ENCODE data around the gene ATP10B.

Gene ATP10B

GRCh38 chr5:160674901-160675300 lies 177.1 kb downstream of the ATP10B start:
- DNase-seq, result no peak

DNA sequence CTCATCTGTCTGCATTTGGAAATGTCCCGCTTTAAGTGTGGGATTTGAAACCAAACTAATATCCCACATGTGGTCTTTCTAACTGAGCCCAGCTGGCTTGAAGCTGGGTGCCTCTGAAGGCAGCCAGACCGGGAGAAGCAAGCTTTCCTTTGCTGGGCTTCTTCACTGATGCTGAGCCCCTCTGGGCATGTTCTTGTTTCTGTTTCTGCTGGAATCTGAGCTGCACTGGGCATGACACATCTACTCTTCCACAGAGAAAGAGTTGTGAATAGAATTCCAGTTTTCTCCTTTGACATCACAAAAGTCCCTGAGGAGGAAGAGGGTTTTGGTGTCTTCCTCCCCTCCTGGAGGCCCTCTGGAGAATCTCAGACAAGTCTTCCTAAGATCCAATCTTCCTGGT lies 179.5 kb downstream of the ATP10B start:
- DNase-seq, result no peak

GRCh38 chr5:160668356-160668755 lies 183.7 kb downstream of the ATP10B start:
- DNase-seq, result no peak

- no peak for DNase-seq
These were observed 184.9 kb downstream of the ATP10B start for GRCh38 chr5:160667160-160667559.

DNA sequence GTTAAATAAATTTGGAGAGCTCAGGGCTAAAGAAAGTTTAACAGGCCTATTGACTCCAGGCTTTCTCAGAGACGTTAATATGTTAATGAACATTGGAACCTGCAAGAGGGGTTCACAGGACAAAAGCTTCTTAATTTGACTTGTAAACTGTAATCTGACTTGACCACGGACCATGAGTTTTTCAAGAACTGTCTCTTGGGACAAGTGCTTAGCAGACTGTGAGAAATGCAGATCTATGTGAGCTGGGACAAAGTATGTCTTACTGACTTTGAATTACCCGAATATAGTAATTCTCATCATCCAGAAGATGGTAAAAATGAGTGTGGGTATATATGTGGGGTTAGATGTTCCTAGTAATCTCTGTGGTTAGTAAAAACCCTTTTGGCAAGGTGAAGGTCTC lies 186.6 kb downstream of the ATP10B start:
- DNase-seq, result no peak

DNA sequence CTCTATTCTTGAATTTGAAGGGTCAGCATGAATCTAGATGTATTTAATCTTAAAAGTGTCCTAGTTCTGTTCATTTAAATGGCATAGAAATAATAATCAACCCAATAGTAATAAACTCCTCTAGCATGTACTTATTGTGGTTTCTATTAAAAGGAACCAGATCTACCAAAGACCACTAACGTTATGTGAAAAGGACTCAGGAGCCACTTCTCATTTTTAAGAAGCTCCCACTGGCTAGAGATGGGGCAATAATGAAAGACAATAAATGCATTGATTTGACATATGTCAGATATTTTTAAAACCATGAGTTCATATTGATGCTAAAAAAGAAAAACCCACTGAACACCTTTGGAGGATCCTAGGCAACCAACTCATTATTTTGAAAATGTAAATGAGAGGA lies 191.9 kb downstream of the ATP10B start:
- DNase-seq, result no peak

GRCh38 chr5:160657622-160658458 lies 194.2 kb downstream of the ATP10B start:
- no peak for DNase-seq

GRCh38 chr5:160657068-160657507 lies 194.9 kb downstream of the ATP10B start:
- DNase-seq, result no peak

- DNase-seq, result no peak
These were observed 196.3 kb downstream of the ATP10B start for GRCh38 chr5:160655717-160656116.

- no peak for DNase-seq
These were observed 200.0 kb downstream of the ATP10B start for GRCh38 chr5:160651692-160652645.

- DNase-seq, result no peak
These were observed 202.7 kb downstream of the ATP10B start for GRCh38 chr5:160649304-160649703.

DNA sequence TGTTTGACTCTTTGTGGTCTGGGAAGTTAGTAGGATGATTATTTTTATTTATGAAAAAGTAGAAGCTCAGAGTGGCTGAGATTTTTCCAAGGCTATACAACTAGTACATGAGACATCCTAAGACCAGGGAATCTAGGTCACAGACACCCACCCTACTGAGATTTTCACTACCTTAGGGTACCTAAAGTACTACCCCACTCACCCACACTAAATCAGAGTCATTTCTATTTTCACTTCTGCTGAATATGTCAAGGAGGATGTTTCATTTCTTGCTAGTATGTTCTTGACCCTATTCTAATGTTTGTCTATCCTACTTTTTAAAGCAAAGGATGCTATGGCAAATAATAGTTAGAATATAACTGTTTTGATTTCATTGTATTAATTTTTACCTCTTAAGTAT lies 206.0 kb downstream of the ATP10B start:
- DNase-seq, result no peak

- no peak for DNase-seq
These were observed 208.3 kb downstream of the ATP10B start for GRCh38 chr5:160643616-160644240.

- DNase-seq, result no peak
These were observed 210.6 kb downstream of the ATP10B start for GRCh38 chr5:160641405-160641804.

DNA sequence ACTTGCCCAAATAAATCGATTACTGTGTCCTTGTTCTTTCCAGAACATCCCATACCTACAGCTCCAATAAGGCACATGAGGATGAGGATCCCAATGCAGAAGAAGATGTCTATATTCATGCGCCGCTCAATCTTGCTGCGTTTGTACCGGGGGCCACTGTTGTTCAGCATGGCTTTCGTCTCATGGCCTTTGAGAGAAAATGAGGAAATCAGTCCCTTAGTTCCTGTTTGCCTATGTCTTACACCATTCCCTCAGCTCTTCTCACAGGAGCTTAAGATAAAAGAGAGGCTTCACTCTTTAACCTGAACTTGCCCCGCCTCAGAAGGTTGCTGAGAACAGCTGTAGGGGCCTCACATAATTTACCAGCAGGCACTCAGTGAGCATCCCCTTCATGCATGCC lies 211.6 kb downstream of the ATP10B start:
- no peak for DNase-seq

DNA sequence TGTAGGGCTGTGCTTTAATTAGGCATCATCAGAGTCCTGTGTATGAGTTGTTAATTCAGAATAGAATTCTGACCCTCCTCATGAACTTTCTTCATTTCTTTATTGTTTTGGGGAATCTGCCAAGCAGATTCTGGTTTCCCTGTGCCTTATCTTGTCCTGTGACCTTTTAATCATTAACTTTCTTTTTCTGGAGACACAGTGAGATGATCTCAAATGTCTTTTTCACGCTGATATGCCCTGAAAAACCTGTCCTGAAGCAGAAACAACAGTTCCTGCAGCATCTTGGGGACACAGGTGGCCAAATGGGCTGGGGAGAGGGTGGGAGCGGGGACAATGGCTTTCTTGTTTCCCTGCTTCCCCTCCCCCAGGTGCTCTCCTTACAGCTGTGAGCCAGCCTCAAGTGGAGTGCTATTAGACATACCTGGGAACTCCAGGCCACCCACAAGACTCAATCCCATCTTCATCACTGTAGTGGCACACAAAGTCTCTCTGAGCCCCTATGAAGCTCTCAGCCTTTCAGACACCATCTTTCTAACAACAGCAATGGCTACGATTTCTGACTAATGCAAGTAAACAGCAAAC lies 213.8 kb downstream of the ATP10B start:
- DNase-seq, result no peak

- no peak for DNase-seq
These were observed 214.5 kb downstream of the ATP10B start for GRCh38 chr5:160637357-160638090.

GRCh38 chr5:160635663-160636062 lies 216.3 kb downstream of the ATP10B start:
- no peak for DNase-seq

DNA sequence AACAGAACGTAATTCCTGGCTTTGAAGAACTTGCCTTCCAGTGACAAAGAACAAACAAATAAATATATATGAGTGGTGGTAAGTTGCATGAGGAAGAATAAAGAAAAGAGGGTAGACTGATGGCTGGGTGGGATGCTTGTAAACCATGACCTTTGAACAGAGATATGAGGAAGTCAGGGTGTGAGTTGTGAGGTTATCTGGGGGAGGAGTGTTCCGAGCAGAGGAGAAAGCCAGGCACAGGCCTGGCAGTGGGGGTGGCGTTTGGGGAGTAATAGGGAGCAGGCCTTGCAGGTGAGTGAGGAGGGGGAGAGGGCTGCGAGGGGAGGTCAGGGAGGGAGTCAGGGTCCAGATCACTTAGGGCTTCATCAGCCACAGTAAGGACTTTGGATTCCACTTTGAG lies 217.0 kb downstream of the ATP10B start:
- DNase-seq, result no peak

- no peak for DNase-seq
These were observed 223.0 kb downstream of the ATP10B start for GRCh38 chr5:160629003-160629402.

DNA sequence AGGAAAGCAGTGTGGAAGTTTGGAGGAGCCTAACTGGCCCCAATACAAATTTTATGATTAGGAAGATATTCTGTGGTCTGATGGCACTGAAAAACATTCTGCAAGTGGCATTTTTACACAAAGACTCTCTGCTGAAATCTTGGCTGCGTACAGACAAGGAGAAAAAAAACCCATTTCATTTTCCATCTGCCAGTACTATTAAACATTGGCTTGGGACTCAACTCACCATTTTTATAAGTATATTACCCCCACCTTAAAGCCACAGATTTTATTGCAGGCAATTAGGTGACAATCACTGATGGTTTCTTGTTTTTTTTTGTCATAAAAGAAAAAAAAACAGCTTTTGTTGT lies 223.4 kb downstream of the ATP10B start:
- DNase-seq, result no peak

DNA sequence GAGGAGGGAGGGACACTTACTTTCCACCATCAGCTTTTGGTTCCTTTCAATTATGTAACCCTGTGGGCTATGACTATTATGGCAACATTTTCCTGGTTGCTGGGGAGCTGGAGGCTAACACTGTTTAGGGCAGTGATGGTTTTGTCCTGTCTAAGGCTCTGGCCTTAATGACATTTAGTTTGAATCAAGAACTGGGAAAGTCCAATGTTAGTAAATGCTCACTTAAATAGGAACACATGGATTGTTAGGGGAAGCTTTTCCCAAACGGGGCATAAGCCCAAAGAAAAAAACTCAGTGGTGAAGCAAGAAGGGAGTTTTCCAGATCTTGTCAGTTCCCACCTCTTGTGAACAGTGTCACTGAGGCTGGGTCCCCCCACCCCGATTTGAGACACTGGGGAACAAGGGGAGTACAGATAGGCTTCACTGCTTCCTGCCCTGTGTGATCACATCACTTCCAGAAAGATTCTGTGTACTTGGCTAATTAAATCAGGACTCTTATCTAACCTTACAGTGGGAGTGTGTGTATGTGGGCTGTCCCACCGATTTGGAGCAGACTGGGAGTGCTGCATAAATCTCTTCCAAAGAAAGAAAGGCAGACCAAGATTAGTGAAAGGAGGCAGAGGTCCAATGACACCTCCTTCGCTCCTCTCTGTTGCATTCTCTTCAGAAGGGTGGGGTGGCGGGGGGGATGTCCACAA lies 223.9 kb downstream of the ATP10B start:
- DNase-seq, result no peak
